Fibroblast of lung (primary cell): Measurements from ENCODE around the gene POU2F2. TPM values are rescaled to one million over a fixed set of nuclear protein-coding genes. Genes with fewer than 3 reads are reported as not detected.

Source experiments
- DNase-seq, 2 donors: peaks; one replicate each; pipeline versions ENCODE4 v3.0.0 to v3.0.0-alpha.2; 2010; ENCODE audit warnings: low read depth in 2 of 2
- H2AFZ ChIP-seq: 2 replicates; pipeline ENCODE4 v1.5.1; 2012; ENCODE audit warnings: low read length, control low read depth, inconsistent platforms
- H3K27ac ChIP-seq: 2 replicates; pipeline ENCODE4 v1.5.1; 2011; ENCODE audit warnings: low read length, control low read depth; ENCODE audit not compliant: insufficient read depth
- H3K27me3 ChIP-seq: 2 replicates; pipeline ENCODE4 v1.5.1; 2011; ENCODE audit warnings: mild to moderate bottlenecking, low read length; ENCODE audit not compliant: control insufficient read depth, insufficient read depth
- H3K36me3 ChIP-seq: 2 replicates; pipeline ENCODE4 v1.5.1; 2011; ENCODE audit warnings: low read length; ENCODE audit not compliant: control insufficient read depth, insufficient read depth
- H3K4me1 ChIP-seq: 2 replicates; pipeline ENCODE4 v1.5.1; 2011; ENCODE audit warnings: low read length; ENCODE audit not compliant: control insufficient read depth, insufficient read depth; ENCODE audit errors: extremely low read depth
- H3K4me2 ChIP-seq: 2 replicates; pipeline ENCODE4 v1.5.1; 2011; ENCODE audit warnings: low read length, control low read depth; ENCODE audit not compliant: insufficient read depth; ENCODE audit errors: extremely low read depth
- H3K4me3 ChIP-seq, 4 experiments: fragments of 200-600 bp in 1 of 4; sonication (generic) in 1 of 4; replicated peaks in 1 of 4; 2 replicates each; pipeline ENCODE4 v1.5.1; 2011 to 2016; ENCODE audit warnings: low read length in 4 of 4, low read depth in 3 of 4, mild to moderate bottlenecking in 3 of 4, control low read depth in 2 of 4, inconsistent platforms in 1 of 4, mixed read lengths in 1 of 4; ENCODE audit not compliant: insufficient read depth in 1 of 4; ENCODE audit errors: control extremely low read depth in 1 of 4
- H3K79me2 ChIP-seq: 2 replicates; pipeline ENCODE4 v1.5.1; 2012; ENCODE audit warnings: mild to moderate bottlenecking, low read length, inconsistent platforms; ENCODE audit not compliant: control insufficient read depth, insufficient read depth
- H3K9ac ChIP-seq: 2 replicates; pipeline ENCODE4 v1.5.1; 2011; ENCODE audit warnings: mild to moderate bottlenecking, low read length, control low read depth; ENCODE audit not compliant: insufficient read depth
- H3K9me3 ChIP-seq: 2 replicates; pipeline ENCODE4 v1.5.1; 2012; ENCODE audit warnings: low read depth, low read length; ENCODE audit not compliant: control insufficient read depth, insufficient read depth
- H4K20me1 ChIP-seq: 2 replicates; pipeline ENCODE4 v1.5.1; 2011; ENCODE audit warnings: low read length; ENCODE audit not compliant: control insufficient read depth, insufficient read depth; ENCODE audit errors: extremely low read depth
- EZH2 ChIP-seq: IDR thresholded peaks from 2 replicates; pipeline ENCODE4 v1.5.1; 2012; ENCODE audit warnings: low read length, control low read depth, mild to moderate bottlenecking; ENCODE audit errors: missing control alignments
- polyA plus RNA-seq, 2 donors: library from polyadenylated mRNA; depleted of rRNA in 1 of 2; stranded (reverse) in 1 of 2; unstranded in 1 of 2; fragments of >200 nt; gene quantifications; 2 replicates each; pipeline ENCODE4 v1.2.1, GENCODE V29; 2011 to 2012; ENCODE audit warnings: missing spikeins in 1 of 2
- total RNA-seq: library from RNA; depleted of rRNA; stranded (reverse); fragments of >200 nt; gene quantifications from 2 replicates; pipeline ENCODE4 v1.2.1, GENCODE V29; 2014
- TF ChIP-seq, protein P1 (sequence below), 2 donors: IDR thresholded peaks in 1 of 2; conservative IDR thresholded peaks in 1 of 2; 1 replicate in 1 of 2; 2 replicates in 1 of 2; pipeline ENCODE4 v1.5.1; 2011 to 2012; ENCODE audit warnings: low read length in 2 of 2, control low read depth in 1 of 2, inconsistent platforms in 1 of 2, low read depth in 1 of 2, mild to moderate bottlenecking in 1 of 2

POU2F2 gene
- total and polyA plus RNA-seq, 2 donors (not counting 1 experiment from before 2014, with no cell fraction given) = 0.17 to 0.31 TPM

- peaks cover 4% of the 10 kb centered on the region for H3K4me1 ChIP-seq
- H3K4me2 ChIP-seq = peak overlapping the region; percentile 61
- H3K27ac ChIP-seq = peak overlapping the region; percentile 54
- H3K36me3 ChIP-seq = peaks cover 25% of the 10 kb centered on the region
- H3K79me2 ChIP-seq = peaks cover 45% of the 10 kb centered on the region
- H3K4me3 ChIP-seq = peak overlapping the region; percentile 67 to 97 (median 75)
- peak overlapping the region; percentile 74 for H3K9ac ChIP-seq
- H4K20me1 ChIP-seq = peaks cover 1% of the 10 kb centered on the region
- no peaks in the 10 kb centered on the region for H3K27me3 ChIP-seq
- no peak overlapping the region for H2AFZ ChIP-seq
- TF ChIP-seq, protein P1, sequence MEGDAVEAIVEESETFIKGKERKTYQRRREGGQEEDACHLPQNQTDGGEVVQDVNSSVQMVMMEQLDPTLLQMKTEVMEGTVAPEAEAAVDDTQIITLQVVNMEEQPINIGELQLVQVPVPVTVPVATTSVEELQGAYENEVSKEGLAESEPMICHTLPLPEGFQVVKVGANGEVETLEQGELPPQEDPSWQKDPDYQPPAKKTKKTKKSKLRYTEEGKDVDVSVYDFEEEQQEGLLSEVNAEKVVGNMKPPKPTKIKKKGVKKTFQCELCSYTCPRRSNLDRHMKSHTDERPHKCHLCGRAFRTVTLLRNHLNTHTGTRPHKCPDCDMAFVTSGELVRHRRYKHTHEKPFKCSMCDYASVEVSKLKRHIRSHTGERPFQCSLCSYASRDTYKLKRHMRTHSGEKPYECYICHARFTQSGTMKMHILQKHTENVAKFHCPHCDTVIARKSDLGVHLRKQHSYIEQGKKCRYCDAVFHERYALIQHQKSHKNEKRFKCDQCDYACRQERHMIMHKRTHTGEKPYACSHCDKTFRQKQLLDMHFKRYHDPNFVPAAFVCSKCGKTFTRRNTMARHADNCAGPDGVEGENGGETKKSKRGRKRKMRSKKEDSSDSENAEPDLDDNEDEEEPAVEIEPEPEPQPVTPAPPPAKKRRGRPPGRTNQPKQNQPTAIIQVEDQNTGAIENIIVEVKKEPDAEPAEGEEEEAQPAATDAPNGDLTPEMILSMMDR (conservative IDR thresholded peaks at IDR 0.05 in 1 of 2, IDR thresholded peaks at IDR 0.05 in 1 of 2; ENCODE audit: low read depth in 1 of 2, low read length in 2 of 2) = no peak
- no peak for TF ChIP-seq EZH2
- DNase-seq = peak in 1 of 2 donors; percentile 10
- no peaks in the 10 kb centered on the region for H3K9me3 ChIP-seq
These were observed 55.8 kb downstream of the POU2F2 start for GRCh38 chr19:42076380-42076944.

GRCh38 chr19:42075616-42076379 lies 56.4 kb downstream of the POU2F2 start, which contains the start of gene ZNF574:
TSS of gene ZNF574 (plus strand) at chr19:42076166. CDS start at chr19:42078607, 2,441 bp downstream.
- H2AFZ ChIP-seq = peak within 1 kb of the TSS; percentile 90
- TF ChIP-seq EZH2 = no peak
- peak within 1 kb of the TSS; percentile 93 for H3K9ac ChIP-seq
- H3K27me3 ChIP-seq = no peaks in the 10 kb centered on the region
- H3K79me2 ChIP-seq = peaks cover 44% of the 10 kb centered on the region
- DNase-seq = peak; percentile 99
- peaks cover 1% of the 10 kb centered on the region for H4K20me1 ChIP-seq
- H3K4me1 ChIP-seq = peaks cover 4% of the 10 kb centered on the region
- peaks cover 19% of the 10 kb centered on the region for H3K36me3 ChIP-seq
- H3K9me3 ChIP-seq = no peaks in the 10 kb centered on the region
- H3K4me2 ChIP-seq = peak within 1 kb of the TSS; percentile 87
- peak within 1 kb of the TSS; percentile 79 to 97 (median 84) for H3K4me3 ChIP-seq
- H3K27ac ChIP-seq = peak within 1 kb of the TSS; percentile 99

DNA sequence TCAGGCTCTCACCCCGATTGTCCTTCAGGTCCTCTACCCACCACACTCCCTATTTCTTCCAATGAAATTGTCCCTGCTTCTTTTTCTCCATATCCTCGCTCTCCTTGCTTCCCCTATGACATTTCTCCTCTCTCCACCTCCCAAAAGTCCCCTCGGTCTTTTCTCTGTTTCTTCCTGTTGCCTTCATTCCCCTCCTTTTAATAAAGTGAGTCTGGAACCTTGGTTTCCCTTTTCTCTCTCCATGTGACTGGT lies 57.0 kb downstream of the POU2F2 start:
- peak overlapping the region; percentile 90 for H2AFZ ChIP-seq
- no peaks in the 10 kb centered on the region for H3K27me3 ChIP-seq
- peak overlapping the region; percentile 93 for H3K9ac ChIP-seq
- H3K36me3 ChIP-seq = peaks cover 14% of the 10 kb centered on the region
- H3K4me2 ChIP-seq = peak overlapping the region; percentile 87
- H3K4me3 ChIP-seq = peak overlapping the region; percentile 79 to 96 (median 84)
- H3K9me3 ChIP-seq = no peaks in the 10 kb centered on the region
- peaks cover 4% of the 10 kb centered on the region for H3K4me1 ChIP-seq
- TF ChIP-seq, protein P1 (conservative IDR thresholded peaks at IDR 0.05 in 1 of 2, IDR thresholded peaks at IDR 0.05 in 1 of 2; ENCODE audit: low read depth in 1 of 2, low read length in 2 of 2) = no peak
- no peak for TF ChIP-seq EZH2
- H3K79me2 ChIP-seq = peaks cover 39% of the 10 kb centered on the region
- H4K20me1 ChIP-seq = peaks cover 1% of the 10 kb centered on the region
- DNase-seq = no peak
- peak overlapping the region; percentile 99 for H3K27ac ChIP-seq
